HG03521 (cell line): Measurements from ENCODE around the gene SULT2A1.
"Not testable (repeated sequence)": the region's sequence is repeated elsewhere in the genome, so short reads cannot be mapped to it uniquely, and the experiment has no call there.

Experiments used
- ATAC-seq: cut with Tn5 transposase; IDR thresholded peaks from one replicate; pipeline ENCODE4 v1.9.1; 2021; ENCODE audit warnings: mild to moderate bottlenecking, moderate library complexity; ENCODE audit not compliant: unreplicated experiment

The SULT2A1 gene

DNA sequence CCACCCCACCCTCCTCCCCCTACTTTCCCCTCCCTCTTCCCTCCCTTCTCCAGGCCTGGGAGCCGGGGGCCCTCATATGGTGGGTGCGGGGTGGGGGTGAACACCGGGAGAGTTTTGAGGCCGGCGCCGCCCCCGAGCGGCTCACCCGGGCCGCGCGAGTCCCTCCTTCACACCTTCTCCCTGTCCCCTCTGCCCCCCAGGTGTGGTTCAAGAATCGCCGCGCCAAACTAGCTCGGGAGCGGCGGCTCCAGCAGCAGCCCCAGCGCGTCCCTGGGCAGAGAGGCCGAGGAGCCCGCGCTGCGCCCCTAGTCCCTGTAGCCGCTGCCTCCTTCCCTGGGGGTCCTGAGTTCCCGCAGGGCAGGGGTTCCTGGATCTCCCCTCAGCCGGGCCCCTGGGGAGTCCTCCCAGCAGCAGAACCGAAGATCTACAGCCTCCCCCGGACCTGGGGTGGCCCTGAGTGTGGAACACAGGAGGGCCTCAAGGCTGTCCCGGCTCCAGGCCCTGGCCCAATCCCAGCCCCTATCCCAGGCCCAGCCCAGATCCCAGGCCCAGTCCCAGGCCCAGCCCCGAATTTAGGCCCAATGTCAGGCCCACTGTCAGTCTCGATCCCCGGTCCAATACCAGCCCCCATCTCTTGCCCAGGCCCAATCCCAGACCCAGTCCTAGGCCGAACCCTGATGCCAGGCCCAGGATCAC is 25.4 kb downstream of the SULT2A1 start:
- no peak for ATAC-seq

- ATAC-seq = not testable (repeated sequence)
Measured at GRCh38 chr19:47859838-47860237, 26.3 kb downstream of the SULT2A1 start.

GRCh38 chr19:47858646-47859285 is 27.3 kb downstream of the SULT2A1 start, which contains the start of gene TPRX2:
TPRX2 (plus strand) TSS chr19:47859235; CDS start chr19:47859247, 12 bp downstream.
- not testable (repeated sequence) for ATAC-seq

DNA sequence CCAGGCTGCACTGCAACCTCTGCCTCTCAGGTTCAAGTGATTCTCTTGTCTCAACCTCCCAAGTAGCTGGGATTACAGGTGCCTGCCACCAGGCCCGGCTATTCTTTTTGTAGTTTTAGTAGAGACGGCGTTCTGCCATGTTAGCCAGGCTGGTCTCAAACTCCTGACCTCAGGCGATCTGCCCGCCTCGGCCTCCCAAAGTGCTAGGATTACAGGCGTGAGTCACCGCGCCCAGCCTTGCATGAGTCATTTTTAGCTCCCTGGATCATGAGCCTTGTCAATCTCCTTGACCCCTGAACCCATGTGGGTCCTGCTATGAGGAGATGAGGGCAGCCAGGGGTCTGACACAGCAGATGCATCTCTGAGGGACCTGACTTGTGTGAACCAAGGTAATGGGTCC is 27.9 kb downstream of the SULT2A1 start:
- ATAC-seq = not testable (repeated sequence)

GRCh38 chr19:47854459-47854858 is 31.7 kb downstream of the SULT2A1 start:
- no peak for ATAC-seq

- ATAC-seq = no peak
Measured at GRCh38 chr19:47853003-47853402, 33.1 kb downstream of the SULT2A1 start.

DNA sequence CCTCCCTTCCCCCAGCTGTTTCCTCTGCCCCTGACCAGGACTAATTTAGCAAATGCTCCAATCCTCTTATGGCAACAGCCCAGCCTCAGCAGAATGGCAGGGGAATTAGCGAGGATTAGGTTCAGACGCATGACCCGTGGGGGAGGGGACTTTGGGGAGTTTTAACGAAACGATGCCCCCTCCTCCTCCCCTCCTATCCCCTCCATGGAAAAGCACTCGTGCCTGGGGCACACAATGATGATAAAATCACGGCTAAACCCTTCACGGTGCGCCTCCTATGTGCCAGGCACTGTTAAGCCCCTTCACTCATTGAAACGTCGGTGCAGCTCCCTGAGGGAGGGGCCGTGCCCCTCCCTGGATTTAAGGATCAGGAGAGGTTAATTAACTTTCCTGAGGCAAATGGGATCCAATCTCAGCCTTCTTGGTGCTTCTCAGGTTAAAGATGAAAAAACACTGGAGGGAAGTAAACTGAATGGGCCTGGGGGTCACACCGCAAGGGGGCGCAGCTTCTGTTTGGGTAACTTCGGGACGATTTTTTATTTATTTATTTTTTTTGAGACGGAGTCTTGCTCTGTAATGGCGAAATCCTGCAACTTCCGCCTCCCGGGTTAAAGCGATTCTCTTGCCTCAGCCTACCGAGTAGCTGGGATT is 37.2 kb downstream of the SULT2A1 start:
- no peak for ATAC-seq

GRCh38 chr19:47848425-47848822 is 37.7 kb downstream of the SULT2A1 start:
- ATAC-seq = no peak

DNA sequence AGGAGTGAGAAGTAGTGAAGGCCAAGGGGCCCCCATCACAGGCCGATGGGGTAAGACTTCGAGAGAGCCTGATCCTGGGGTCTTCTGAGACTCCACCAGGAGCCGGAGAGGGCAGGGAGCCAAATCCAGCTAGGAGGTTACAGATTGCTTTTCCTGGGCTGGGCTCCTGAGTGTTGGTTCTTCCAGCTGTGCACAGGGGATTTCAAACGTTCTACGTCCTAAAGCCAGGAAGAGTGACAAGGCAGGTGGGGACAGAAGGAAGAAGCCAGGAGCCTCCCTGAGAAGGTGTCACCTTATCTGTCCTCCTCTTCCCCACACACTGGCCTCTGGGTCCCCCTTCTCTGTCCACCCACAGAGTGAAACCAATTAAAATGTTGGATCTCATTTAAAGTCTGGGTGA is 43.2 kb downstream of the SULT2A1 start:
- no peak for ATAC-seq

DNA sequence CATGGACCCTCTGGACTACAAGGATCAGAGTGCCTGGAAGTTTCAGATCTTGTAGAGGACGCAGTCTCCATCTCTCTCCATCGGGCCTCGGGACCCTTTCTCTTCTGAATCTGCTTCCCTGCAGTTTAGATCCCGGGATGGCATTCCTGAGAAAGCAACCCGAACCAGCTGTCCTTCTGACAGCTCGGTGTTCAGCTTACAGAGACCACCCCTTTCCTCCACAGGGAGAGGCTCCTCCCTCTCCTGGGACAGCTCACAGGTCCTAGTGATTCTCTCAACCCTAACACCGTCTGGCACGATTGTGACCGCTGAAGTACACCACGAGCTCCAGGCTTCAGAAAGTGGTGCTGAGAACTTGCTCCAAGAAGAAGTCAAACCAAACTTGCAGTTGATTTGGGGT is 46.2 kb downstream of the SULT2A1 start:
- no peak for ATAC-seq

DNA sequence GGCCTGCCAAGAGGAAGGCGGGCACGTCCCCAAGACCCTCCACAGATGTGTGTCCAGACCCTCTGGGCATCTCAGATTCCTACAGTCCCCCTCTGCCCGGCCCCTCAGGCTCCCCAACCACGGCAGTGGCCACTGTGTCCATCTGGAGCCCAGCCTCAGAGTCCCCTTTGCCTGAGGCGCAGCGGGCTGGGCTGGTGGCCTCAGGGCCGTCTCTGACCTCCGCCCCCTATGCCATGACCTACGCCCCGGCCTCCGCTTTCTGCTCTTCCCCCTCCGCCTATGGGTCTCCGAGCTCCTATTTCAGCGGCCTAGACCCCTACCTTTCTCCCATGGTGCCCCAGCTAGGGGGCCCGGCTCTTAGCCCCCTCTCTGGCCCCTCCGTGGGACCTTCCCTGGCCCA is 46.7 kb downstream of the SULT2A1 start:
- ATAC-seq = no peak

GRCh38 chr19:47836038-47836437 is 50.1 kb downstream of the SULT2A1 start:
- ATAC-seq = no peak

- no peak for ATAC-seq
Measured at GRCh38 chr19:47832723-47833122, 53.4 kb downstream of the SULT2A1 start.

- no peak for ATAC-seq
Measured at GRCh38 chr19:47826800-47827199, 59.3 kb downstream of the SULT2A1 start.

GRCh38 chr19:47824396-47824795 is 61.7 kb downstream of the SULT2A1 start:
- ATAC-seq = no peak

DNA sequence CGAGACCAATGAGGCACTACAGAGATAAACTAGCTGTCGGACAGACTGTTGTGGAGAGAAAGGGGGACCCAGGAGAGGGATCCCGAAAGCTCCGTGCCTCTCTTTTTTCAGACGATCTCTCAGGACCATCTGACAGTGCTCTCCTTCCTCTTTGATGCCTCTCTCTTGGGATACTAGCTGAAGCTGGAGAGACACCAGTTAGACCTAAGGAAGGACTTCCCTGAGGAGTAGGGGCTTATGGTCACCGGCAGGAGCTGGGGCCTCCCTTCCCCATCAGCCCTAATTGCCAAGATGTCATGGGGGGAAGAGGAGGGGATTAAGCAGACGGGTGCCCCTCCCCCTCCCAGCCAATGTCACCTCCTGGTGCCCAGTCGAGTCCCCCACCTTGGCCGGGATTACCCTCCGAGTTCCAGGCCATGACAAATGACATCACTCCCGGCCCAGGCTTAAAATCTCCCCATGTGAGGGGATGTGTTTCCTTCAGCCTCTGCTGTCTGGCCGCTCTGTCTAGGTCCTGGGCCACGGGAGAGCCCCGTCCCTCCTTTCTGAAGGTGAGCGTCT is 64.6 kb downstream of the SULT2A1 start, which contains the start of gene CRX:
TSS of gene CRX (plus strand) at position 478 of the 561 bp plus-strand sequence. CDS start 12,507 bp downstream, outside the sequence.
- ATAC-seq = no peak
